ENCODE data around the gene DPAGT1. TPM values are rescaled to one million over a fixed set of nuclear protein-coding genes. Genes with fewer than 3 reads are reported as not detected.

Gene DPAGT1
- total and polyA plus RNA-seq, 2 donors = 9.6 to 22.4 TPM

GRCh38 chr11:119118227-119118626, 16.6 kb upstream of the DPAGT1 start:
- no peak for DNase-seq (ENCODE audit: low read depth in 6 of 9, low spot score in 9 of 9)
- no peak overlapping the region for H3K27ac ChIP-seq (ENCODE audit: low read depth in 1 of 2, low read length in 1 of 2)
- H3K4me3 ChIP-seq (ENCODE audit: low read length in 2 of 2) = no peak overlapping the region
- WGBS = 96% methylated on average over 5 of the region's 5 CpGs
- H3K36me3 ChIP-seq (ENCODE audit: control insufficient read depth in 2 of 2, insufficient read depth in 2 of 2, low read length in 1 of 2) = peaks cover 28 to 30% of the 10 kb centered on the region in 2 donors
- H3K9me3 ChIP-seq (ENCODE audit: control insufficient read depth in 2 of 2, insufficient read depth in 1 of 2, low read length in 1 of 2) = no peaks in the 10 kb centered on the region
- no peaks in the 10 kb centered on the region for H3K27me3 ChIP-seq (ENCODE audit: control insufficient read depth in 2 of 2, insufficient read depth in 1 of 2, low read length in 1 of 2)
- peaks cover 23 to 40% of the 10 kb centered on the region in 2 donors for H3K4me1 ChIP-seq (ENCODE audit: control insufficient read depth in 2 of 2, insufficient read depth in 2 of 2, low read length in 2 of 2)

- Histone ChIP-seq H3K27me3 (ENCODE audit: control insufficient read depth in 2 of 2, insufficient read depth in 1 of 2, low read length in 1 of 2) (no peaks in the 10 kb centered on the region), H3K36me3 (ENCODE audit: control insufficient read depth in 2 of 2, insufficient read depth in 2 of 2, low read length in 1 of 2) (peaks cover 39 to 41% of the 10 kb centered on the region in 2 donors), H3K4me3 (ENCODE audit: low read length in 2 of 2) (no peak overlapping the region), H3K4me1 (ENCODE audit: control insufficient read depth in 2 of 2, insufficient read depth in 2 of 2, low read length in 2 of 2) (peaks cover 18 to 32% of the 10 kb centered on the region in 2 donors), H3K9me3 (ENCODE audit: control insufficient read depth in 2 of 2, insufficient read depth in 1 of 2, low read length in 1 of 2) (no peaks in the 10 kb centered on the region), H3K27ac (ENCODE audit: low read depth in 1 of 2, low read length in 1 of 2) (no peak overlapping the region)
- DNase-seq (ENCODE audit: low read depth in 6 of 9, low spot score in 9 of 9) = no peak
- 96% methylated on average over 3 of the region's 3 CpGs for WGBS
Observed at GRCh38 chr11:119117004-119117706, 15.5 kb upstream of the DPAGT1 start.

- Histone ChIP-seq H3K36me3 (ENCODE audit: control insufficient read depth in 2 of 2, insufficient read depth in 2 of 2, low read length in 1 of 2) (peaks cover 45 to 46% of the 10 kb centered on the region in 2 donors), H3K27me3 (ENCODE audit: control insufficient read depth in 2 of 2, insufficient read depth in 1 of 2, low read length in 1 of 2) (no peaks in the 10 kb centered on the region), H3K9me3 (ENCODE audit: control insufficient read depth in 2 of 2, insufficient read depth in 1 of 2, low read length in 1 of 2) (no peaks in the 10 kb centered on the region), H3K4me3 (ENCODE audit: low read length in 2 of 2) (no peak overlapping the region), H3K4me1 (ENCODE audit: control insufficient read depth in 2 of 2, insufficient read depth in 2 of 2, low read length in 2 of 2) (peaks cover 16 to 29% of the 10 kb centered on the region in 2 donors), H3K27ac (ENCODE audit: low read depth in 1 of 2, low read length in 1 of 2) (peak overlapping the region in 1 of 2 donors; percentile 11)
- DNase-seq (ENCODE audit: low read depth in 6 of 9, low spot score in 9 of 9) = no peak
- over 99% methylated on average over 5 of the region's 5 CpGs for WGBS
Observed at GRCh38 chr11:119116601-119117000, 14.9 kb upstream of the DPAGT1 start.

GRCh38 chr11:119116235-119116594, 14.6 kb upstream of the DPAGT1 start:
- 95% methylated on average over 10 of the region's 10 CpGs for WGBS
- peaks cover 16 to 29% of the 10 kb centered on the region in 2 donors for H3K4me1 ChIP-seq (ENCODE audit: control insufficient read depth in 2 of 2, insufficient read depth in 2 of 2, low read length in 2 of 2)

GRCh38 chr11:119115484-119116234, 14.0 kb upstream of the DPAGT1 start:
- Histone ChIP-seq H3K9me3 (ENCODE audit: control insufficient read depth in 2 of 2, insufficient read depth in 1 of 2, low read length in 1 of 2) (no peaks in the 10 kb centered on the region), H3K27me3 (ENCODE audit: control insufficient read depth in 2 of 2, insufficient read depth in 1 of 2, low read length in 1 of 2) (no peaks in the 10 kb centered on the region), H3K4me1 (ENCODE audit: control insufficient read depth in 2 of 2, insufficient read depth in 2 of 2, low read length in 2 of 2) (peaks cover 12 to 24% of the 10 kb centered on the region in 2 donors), H3K4me3 (ENCODE audit: low read length in 2 of 2) (peak overlapping the region in 1 of 2 donors; percentile 6), H3K27ac (ENCODE audit: low read depth in 1 of 2, low read length in 1 of 2) (peak overlapping the region; percentile 86 to 88), H3K36me3 (ENCODE audit: control insufficient read depth in 2 of 2, insufficient read depth in 2 of 2, low read length in 1 of 2) (peaks cover 51 to 56% of the 10 kb centered on the region in 2 donors)
- peak in 2 of 9 donors; percentile 51 to 76 for DNase-seq (ENCODE audit: low read depth in 6 of 9, low spot score in 9 of 9)
- 61% methylated on average over 24 of the region's 24 CpGs for WGBS

More at GRCh38 chr11:119116235-119116594, 14.6 kb upstream of the DPAGT1 start:
- H3K27me3 ChIP-seq (ENCODE audit: control insufficient read depth in 2 of 2, insufficient read depth in 1 of 2, low read length in 1 of 2) = no peaks in the 10 kb centered on the region
- H3K4me3 ChIP-seq (ENCODE audit: low read length in 2 of 2) = no peak overlapping the region
- DNase-seq (ENCODE audit: low read depth in 6 of 9, low spot score in 9 of 9) = no peak
- peaks cover 48 to 50% of the 10 kb centered on the region in 2 donors for H3K36me3 ChIP-seq (ENCODE audit: control insufficient read depth in 2 of 2, insufficient read depth in 2 of 2, low read length in 1 of 2)
- peak overlapping the region; percentile 86 to 88 for H3K27ac ChIP-seq (ENCODE audit: low read depth in 1 of 2, low read length in 1 of 2)
- H3K9me3 ChIP-seq (ENCODE audit: control insufficient read depth in 2 of 2, insufficient read depth in 1 of 2, low read length in 1 of 2) = no peaks in the 10 kb centered on the region

GRCh38 chr11:119114351-119114750, 12.7 kb upstream of the DPAGT1 start:
- no peak for DNase-seq (ENCODE audit: low read depth in 6 of 9, low spot score in 9 of 9)
- WGBS = 97% methylated on average over 5 of the region's 5 CpGs
- H3K4me3 ChIP-seq (ENCODE audit: low read length in 2 of 2) = no peak overlapping the region
- peaks cover 17 to 28% of the 10 kb centered on the region in 2 donors for H3K4me1 ChIP-seq (ENCODE audit: control insufficient read depth in 2 of 2, insufficient read depth in 2 of 2, low read length in 2 of 2)
- H3K9me3 ChIP-seq (ENCODE audit: control insufficient read depth in 2 of 2, insufficient read depth in 1 of 2, low read length in 1 of 2) = no peaks in the 10 kb centered on the region
- H3K27me3 ChIP-seq (ENCODE audit: control insufficient read depth in 2 of 2, insufficient read depth in 1 of 2, low read length in 1 of 2) = no peaks in the 10 kb centered on the region
- peaks cover 59 to 61% of the 10 kb centered on the region in 2 donors for H3K36me3 ChIP-seq (ENCODE audit: control insufficient read depth in 2 of 2, insufficient read depth in 2 of 2, low read length in 1 of 2)
- H3K27ac ChIP-seq (ENCODE audit: low read depth in 1 of 2, low read length in 1 of 2) = peak overlapping the region in 1 of 2 donors; percentile 37

GRCh38 chr11:119113716-119114115, 12.1 kb upstream of the DPAGT1 start:
- Histone ChIP-seq H3K4me1 (ENCODE audit: control insufficient read depth in 2 of 2, insufficient read depth in 2 of 2, low read length in 2 of 2) (peaks cover 23 to 34% of the 10 kb centered on the region in 2 donors), H3K9me3 (ENCODE audit: control insufficient read depth in 2 of 2, insufficient read depth in 1 of 2, low read length in 1 of 2) (no peaks in the 10 kb centered on the region), H3K27ac (ENCODE audit: low read depth in 1 of 2, low read length in 1 of 2) (no peak overlapping the region), H3K36me3 (ENCODE audit: control insufficient read depth in 2 of 2, insufficient read depth in 2 of 2, low read length in 1 of 2) (peaks cover 59 to 61% of the 10 kb centered on the region in 2 donors), H3K27me3 (ENCODE audit: control insufficient read depth in 2 of 2, insufficient read depth in 1 of 2, low read length in 1 of 2) (no peaks in the 10 kb centered on the region), H3K4me3 (ENCODE audit: low read length in 2 of 2) (no peak overlapping the region)
- no peak for DNase-seq (ENCODE audit: low read depth in 6 of 9, low spot score in 9 of 9)
- 98% methylated on average over 9 of the region's 9 CpGs for WGBS

GRCh38 chr11:119112314-119113020, 10.8 kb upstream of the DPAGT1 start:
- 99% methylated on average over 12 of the region's 12 CpGs for whole genome bisulfite sequencing
- Histone ChIP-seq H3K4me1 (ENCODE audit: control insufficient read depth in 2 of 2, insufficient read depth in 2 of 2, low read length in 2 of 2) (peaks cover 26 to 43% of the 10 kb centered on the region in 2 donors), H3K36me3 (ENCODE audit: control insufficient read depth in 2 of 2, insufficient read depth in 2 of 2, low read length in 1 of 2) (peaks cover 57 to 61% of the 10 kb centered on the region in 2 donors), H3K4me3 (ENCODE audit: low read length in 2 of 2) (no peak overlapping the region), H3K9me3 (ENCODE audit: control insufficient read depth in 2 of 2, insufficient read depth in 1 of 2, low read length in 1 of 2) (no peaks in the 10 kb centered on the region), H3K27ac (ENCODE audit: low read depth in 1 of 2, low read length in 1 of 2) (no peak overlapping the region), H3K27me3 (ENCODE audit: control insufficient read depth in 2 of 2, insufficient read depth in 1 of 2, low read length in 1 of 2) (no peaks in the 10 kb centered on the region)
- DNase-seq (ENCODE audit: low read depth in 6 of 9, low spot score in 9 of 9) = no peak

Measured in thymus (tissue), 11 donors.